B cell (primary cell): ENCODE measurements around the gene CD209. TPM values are rescaled to one million over a fixed set of nuclear protein-coding genes. Genes with fewer than 3 reads are reported as not detected.
A peak's percentile ranks its signal among the peaks of the same experiment; 100 is the strongest.
"Not testable (repeated sequence)": the region's sequence is repeated elsewhere in the genome, so short reads cannot be mapped to it uniquely, and the experiment has no call there.

Experiments
- ATAC-seq: fragments of 200-7000 bp; cut with Tn5 transposase; one replicate; pipeline ENCODE4 v1.10.0; 2021; ENCODE audit warnings: low read depth, mild to moderate bottlenecking, moderate number of reproducible peaks, moderate library complexity
- CTCF ChIA-PET: fragments of 350-600 bp; sonication (Branson Sonifier 250); formaldehyde crosslinking; loops from one replicate; lab custom pipeline; 2021; ENCODE audit warnings: antibody characterized with exemption, inconsistent platforms; lab: Charles Lee
- POLR2A ChIA-PET: fragments of 350-600 bp; sonication (Branson Sonifier 250); formaldehyde crosslinking; loops from one replicate; lab custom pipeline; 2021; ENCODE audit warnings: antibody characterized with exemption; lab: Charles Lee
- DNase-seq: peaks from one replicate; pipeline ENCODE4 v3.0.0; 2013
- H2AFZ ChIP-seq: 2 replicates; pipeline ENCODE4 v1.6.1; 2012; ENCODE audit warnings: mild to moderate bottlenecking, low read depth, low read length; ENCODE audit not compliant: insufficient read depth, poor library complexity, severe bottlenecking
- H3K27ac ChIP-seq, 2 donors: 1 replicate in 1 of 2; 2 replicates in 1 of 2; pipeline ENCODE4 v1.5.1; 2012 to 2013; ENCODE audit warnings: low read length in 2 of 2, mild to moderate bottlenecking in 2 of 2, moderate library complexity in 1 of 2
- H3K27me3 ChIP-seq, 4 experiments: fragments of 200-600 bp in 1 of 4; sonication (generic) in 1 of 4; replicated peaks in 1 of 4; 1 replicate in 2 of 4; 2 replicates in 2 of 4; pipeline versions ENCODE4 v1.6.1 to v1.7.0; 2013 to 2016; ENCODE audit warnings: low read length in 3 of 4, mild to moderate bottlenecking in 2 of 4, mixed read lengths in 1 of 4, moderate library complexity in 1 of 4; ENCODE audit not compliant: insufficient read depth in 4 of 4, control insufficient read depth in 3 of 4; ENCODE audit errors: control extremely low read depth in 1 of 4
- H3K36me3 ChIP-seq, 2 experiments: replicated peaks in 1 of 2; 1 replicate in 1 of 2; 2 replicates in 1 of 2; pipeline versions ENCODE4 v1.6.1 to v1.7.1; 2013; ENCODE audit warnings: low read length in 1 of 2; ENCODE audit not compliant: insufficient read depth in 2 of 2, control insufficient read depth in 1 of 2; ENCODE audit errors: control extremely low read depth in 1 of 2, extremely low read depth in 1 of 2
- H3K4me1 ChIP-seq, 2 donors: fragments of 200-600 bp in 1 of 2; sonication (generic) in 1 of 2; 1 replicate in 1 of 2; 2 replicates in 1 of 2; pipeline versions ENCODE4 v1.5.1 to v1.6.1; 2013 to 2017; ENCODE audit warnings: low read length in 2 of 2; ENCODE audit not compliant: control insufficient read depth in 2 of 2, insufficient read depth in 2 of 2
- H3K4me2 ChIP-seq: replicated peaks from 2 replicates; pipeline ENCODE3; 2012; ENCODE audit warnings: mild to moderate bottlenecking, low read depth, low read length; ENCODE audit not compliant: poor library complexity, severe bottlenecking
- H3K4me3 ChIP-seq, 5 experiments: fragments of 200-600 bp in 1 of 5; sonication (generic) in 1 of 5; 1 replicate in 3 of 5; 2 replicates in 2 of 5; pipeline versions ENCODE4 v1.5.1 to v1.7.0; 2011 to 2016; ENCODE audit warnings: low read length in 4 of 5, mild to moderate bottlenecking in 4 of 5, low read depth in 2 of 5, control low read depth in 1 of 5, moderate library complexity in 1 of 5; ENCODE audit not compliant: insufficient read depth in 1 of 5; ENCODE audit errors: control extremely low read depth in 1 of 5, extremely low read depth in 1 of 5
- H3K79me2 ChIP-seq: fragments of 200-600 bp; sonication (generic); one replicate; pipeline ENCODE4 v1.6.0; 2016; ENCODE audit warnings: low read length; ENCODE audit not compliant: control insufficient read depth, insufficient read depth
- H3K9ac ChIP-seq: fragments of 200-600 bp; sonication (generic); 2 replicates; pipeline ENCODE4 v1.6.1; 2017; ENCODE audit warnings: mild to moderate bottlenecking, low read length, moderate library complexity
- H3K9me3 ChIP-seq, 3 donors: one replicate each; pipeline versions ENCODE4 v1.6.1 to v1.7.1; 2013; ENCODE audit warnings: low read length in 2 of 3; ENCODE audit not compliant: control insufficient read depth in 2 of 3, insufficient read depth in 1 of 3; ENCODE audit errors: control extremely low read depth in 1 of 3
- H4K20me1 ChIP-seq: 2 replicates; pipeline ENCODE4 v1.6.0; 2012; ENCODE audit warnings: mild to moderate bottlenecking, low read length; ENCODE audit not compliant: insufficient read depth, control insufficient read depth, poor library complexity, severe bottlenecking
- H3K27ac Mint-ChIP-seq: one replicate; pipeline ENCODE4 v1.8.0; 2021; ENCODE audit warnings: mixed read lengths
- H3K27me3 Mint-ChIP-seq: one replicate; pipeline ENCODE4 v1.8.0; 2021; ENCODE audit warnings: mixed read lengths
- H3K4me1 Mint-ChIP-seq: one replicate; pipeline ENCODE4 v1.8.0; 2021; ENCODE audit warnings: mixed read lengths
- H3K4me3 Mint-ChIP-seq: one replicate; pipeline ENCODE4 v1.8.0; 2021; ENCODE audit warnings: mixed read lengths
- H3K9me3 Mint-ChIP-seq: one replicate; pipeline ENCODE4 v1.8.0; 2022; ENCODE audit warnings: mixed read lengths; ENCODE audit not compliant: insufficient read depth
- EZH2 ChIP-seq: IDR thresholded peaks from 2 replicates; pipeline ENCODE4 v1.6.1; 2012; ENCODE audit warnings: borderline replicate concordance, low read depth, mild to moderate bottlenecking, moderate library complexity, low read length; ENCODE audit not compliant: insufficient read depth, poor library complexity, severe bottlenecking
- WGBS: methylation state at CpG from one replicate; pipeline ENCODE4 v1.1.5; 2013; ENCODE audit warnings: missing lambda C conversion rate; ENCODE audit not compliant: insufficient coverage; 5-methylcytosine and 5-hydroxymethylcytosine counted together
- intact Hi-C: fragments of 100-400 bp; cut with micrococcal nuclease; formaldehyde crosslinking; loops from one replicate; pipeline ENCODE4 v1.10.0; 2022
- polyA plus RNA-seq: library from polyadenylated mRNA; depleted of rRNA; stranded (reverse); fragments of >200 nt; gene quantifications from 2 replicates; pipeline ENCODE4 v1.2.3, GENCODE V29; 2012
- total RNA-seq, 2 donors: library from RNA; stranded (reverse); fragments of 120-200 nt in 1 of 2; gene quantifications; 1 replicate in 1 of 2; 2 replicates in 1 of 2; pipeline versions ENCODE4 v1.2.3 to v1.2.4, GENCODE V29; 2013 to 2022
- TF ChIP-seq, protein P1 (sequence below): fragments of 200-600 bp; IDR thresholded peaks from one replicate; pipeline ENCODE4 v1.8.0; 2022; ENCODE audit warnings: antibody characterized with exemption, mild to moderate bottlenecking

Gene CD209
- total and polyA plus RNA-seq, 2 donors (not counting 1 experiment from before 2014, with no cell fraction given), result 0.10 TPM; not detected in 1

DNA sequence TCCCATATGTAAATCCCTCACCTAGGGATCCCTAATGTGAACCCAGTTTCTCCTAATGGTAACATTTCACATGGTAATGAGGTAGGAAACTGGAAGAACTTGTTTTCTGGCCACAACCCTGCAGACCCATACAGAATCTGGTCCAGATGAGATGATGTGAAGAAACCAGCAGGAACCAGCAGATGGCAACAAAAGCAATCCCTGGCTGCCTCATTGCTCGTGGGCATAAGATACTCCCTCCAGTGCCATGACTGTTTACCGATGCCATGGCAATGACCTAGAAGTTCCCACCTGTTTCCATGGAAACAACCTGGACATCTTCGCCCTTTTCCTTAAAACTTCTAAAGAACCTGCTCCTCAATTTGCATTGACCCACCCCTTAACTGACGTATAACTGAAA, 1.4 kb upstream of the CD209 start:
- ChIA-PET CTCF (interaction anchor here (0.8 kb wide), 1 partner anchor 28 kb away, joined by 4 read pairs; no protein-coding TSS in a partner anchor), POLR2A (no interaction called here)
- no peak overlapping the region for H3K27ac Mint-ChIP-seq
- ATAC-seq (no peak), DNase-seq (peak; percentile 51)
- H3K4me1 Mint-ChIP-seq, result peaks cover 56% of the 10 kb centered on the region
- intact Hi-C loops, result no loop called here
- no peak overlapping the region for H3K4me2 ChIP-seq
- H4K20me1 ChIP-seq, result no peaks in the 10 kb centered on the region
- no peaks in the 10 kb centered on the region for H3K27me3 Mint-ChIP-seq
- 30% methylated on average over 2 of the region's 4 CpGs for WGBS
- TF ChIP-seq, protein P1, sequence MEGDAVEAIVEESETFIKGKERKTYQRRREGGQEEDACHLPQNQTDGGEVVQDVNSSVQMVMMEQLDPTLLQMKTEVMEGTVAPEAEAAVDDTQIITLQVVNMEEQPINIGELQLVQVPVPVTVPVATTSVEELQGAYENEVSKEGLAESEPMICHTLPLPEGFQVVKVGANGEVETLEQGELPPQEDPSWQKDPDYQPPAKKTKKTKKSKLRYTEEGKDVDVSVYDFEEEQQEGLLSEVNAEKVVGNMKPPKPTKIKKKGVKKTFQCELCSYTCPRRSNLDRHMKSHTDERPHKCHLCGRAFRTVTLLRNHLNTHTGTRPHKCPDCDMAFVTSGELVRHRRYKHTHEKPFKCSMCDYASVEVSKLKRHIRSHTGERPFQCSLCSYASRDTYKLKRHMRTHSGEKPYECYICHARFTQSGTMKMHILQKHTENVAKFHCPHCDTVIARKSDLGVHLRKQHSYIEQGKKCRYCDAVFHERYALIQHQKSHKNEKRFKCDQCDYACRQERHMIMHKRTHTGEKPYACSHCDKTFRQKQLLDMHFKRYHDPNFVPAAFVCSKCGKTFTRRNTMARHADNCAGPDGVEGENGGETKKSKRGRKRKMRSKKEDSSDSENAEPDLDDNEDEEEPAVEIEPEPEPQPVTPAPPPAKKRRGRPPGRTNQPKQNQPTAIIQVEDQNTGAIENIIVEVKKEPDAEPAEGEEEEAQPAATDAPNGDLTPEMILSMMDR, result peak; percentile 36
- TF ChIP-seq EZH2, result no peak
- H3K36me3 ChIP-seq, result no peaks in the 10 kb centered on the region
- H3K27me3 ChIP-seq, result peaks cover 0 to 5% (median 0%) of the 10 kb centered on the region in 4 experiments
- H2AFZ ChIP-seq, result no peak overlapping the region
- no peaks in the 10 kb centered on the region for H3K79me2 ChIP-seq
- H3K9me3 ChIP-seq, result peaks cover 6 to 26% (median 9%) of the 10 kb centered on the region in 3 donors
- no peak overlapping the region for H3K9ac ChIP-seq
- H3K4me3 Mint-ChIP-seq, result no peak overlapping the region
- no peak overlapping the region for H3K27ac ChIP-seq
- peaks cover 9% of the 10 kb centered on the region for H3K9me3 Mint-ChIP-seq
- H3K4me3 ChIP-seq, result no peak overlapping the region
- peaks cover 50 to 59% of the 10 kb centered on the region in 2 donors for H3K4me1 ChIP-seq

DNA sequence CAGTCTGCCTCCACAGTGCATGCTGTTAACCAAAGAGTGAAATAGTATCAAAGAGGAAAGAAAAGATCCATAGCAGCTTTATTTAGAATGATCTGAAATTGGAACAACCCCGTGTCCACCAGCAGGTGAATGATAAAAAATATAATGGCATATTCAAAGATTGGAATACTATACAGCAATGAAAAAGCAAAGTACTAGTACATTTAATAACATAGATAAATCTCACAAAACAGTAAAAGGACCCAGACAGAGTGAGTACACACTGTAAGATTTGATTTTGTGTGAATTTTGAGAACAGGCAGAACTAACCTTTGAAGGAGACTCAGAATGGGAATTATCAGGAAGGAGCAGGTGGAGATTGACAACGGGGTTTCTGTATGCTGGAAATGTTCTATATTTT, 837 bp upstream of the CD209 start:
- Histone ChIP-seq H3K4me2 (no peak overlapping the region), H2AFZ (no peak overlapping the region), H3K79me2 (no peaks in the 10 kb centered on the region), H3K4me3 (no peak overlapping the region), H3K9ac (no peak overlapping the region), H3K27me3 (peaks cover 0 to 5% (median 0%) of the 10 kb centered on the region in 4 experiments), H3K27ac (no peak overlapping the region), H4K20me1 (no peaks in the 10 kb centered on the region), H3K36me3 (no peaks in the 10 kb centered on the region), H3K9me3 (peaks cover 6 to 20% (median 9%) of the 10 kb centered on the region in 3 donors), H3K4me1 (peaks cover 50 to 60% of the 10 kb centered on the region in 2 donors)
- CTCF ChIA-PET, result interaction anchor here (0.6 to 1.0 kb wide), 3 partner anchors 33 to 52 kb away, joined by 3 read pairs; no protein-coding TSS in a partner anchor
- DNase-seq (no peak), ATAC-seq (no peak)
- H3K27ac Mint-ChIP-seq, result no peak overlapping the region
- intact Hi-C loops, result no loop called here
- WGBS, result no CpG with 5 or more reads among the region's 2 CpGs
- H3K9me3 Mint-ChIP-seq, result peaks cover 6% of the 10 kb centered on the region
- H3K4me3 Mint-ChIP-seq, result no peak overlapping the region
- no peaks in the 10 kb centered on the region for H3K27me3 Mint-ChIP-seq
- peaks cover 59% of the 10 kb centered on the region for H3K4me1 Mint-ChIP-seq
- POLR2A ChIA-PET, result no interaction called here
- TF ChIP-seq, protein P1, result no peak
- no peak for TF ChIP-seq EZH2

DNA sequence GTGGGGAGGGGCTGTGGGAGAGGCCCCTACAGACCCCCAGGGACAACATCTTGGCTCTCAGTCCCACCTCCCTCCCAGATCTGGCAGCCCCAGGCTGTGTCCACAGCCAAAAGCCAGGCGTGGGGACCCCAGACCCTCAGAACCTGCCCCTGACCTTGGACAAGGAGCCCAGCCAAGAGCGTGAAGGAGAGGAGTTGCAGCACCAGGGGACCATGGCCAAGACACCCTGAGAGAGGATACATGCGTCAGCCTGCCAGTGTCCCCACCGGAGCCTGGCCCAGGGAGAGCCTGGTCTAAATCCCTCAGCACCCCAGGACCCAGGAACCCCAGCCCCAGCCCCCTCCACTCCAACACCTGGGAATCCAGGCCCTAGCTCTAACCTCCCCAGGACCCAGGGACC, 1.0 kb downstream of the CD209 start:
- ATAC-seq, H3K36me3 ChIP-seq, H3K4me3 Mint-ChIP-seq, H3K27me3 ChIP-seq, H3K9me3 Mint-ChIP-seq, H3K27ac ChIP-seq, H3K4me3 ChIP-seq, H3K27ac Mint-ChIP-seq, H3K4me2 ChIP-seq, H3K79me2 ChIP-seq, POLR2A ChIA-PET, DNase-seq, H3K9ac ChIP-seq, H4K20me1 ChIP-seq, H3K27me3 Mint-ChIP-seq, H2AFZ ChIP-seq, H3K9me3 ChIP-seq, CTCF ChIA-PET, intact Hi-C loops: not testable (repeated sequence)
- WGBS, result 97% methylated on average over 4 of the region's 4 CpGs
- peaks cover 43 to 51% of the 10 kb centered on the region in 2 donors for H3K4me1 ChIP-seq
- peaks cover 59% of the 10 kb centered on the region for H3K4me1 Mint-ChIP-seq
